GM12872 (cell line): ENCODE measurements around the gene NOS3.

Experiments used
- TF ChIP-seq, protein P1 (sequence below): IDR thresholded peaks from 3 replicates; pipeline ENCODE4 v1.5.1; 2011; ENCODE audit warnings: low read depth, mild to moderate bottlenecking, low read length, moderate library complexity; ENCODE audit not compliant: insufficient read depth

Gene NOS3

GRCh38 chr7:151003572-151003971, 12.8 kb downstream of the NOS3 start:
- TF ChIP-seq, protein P1, sequence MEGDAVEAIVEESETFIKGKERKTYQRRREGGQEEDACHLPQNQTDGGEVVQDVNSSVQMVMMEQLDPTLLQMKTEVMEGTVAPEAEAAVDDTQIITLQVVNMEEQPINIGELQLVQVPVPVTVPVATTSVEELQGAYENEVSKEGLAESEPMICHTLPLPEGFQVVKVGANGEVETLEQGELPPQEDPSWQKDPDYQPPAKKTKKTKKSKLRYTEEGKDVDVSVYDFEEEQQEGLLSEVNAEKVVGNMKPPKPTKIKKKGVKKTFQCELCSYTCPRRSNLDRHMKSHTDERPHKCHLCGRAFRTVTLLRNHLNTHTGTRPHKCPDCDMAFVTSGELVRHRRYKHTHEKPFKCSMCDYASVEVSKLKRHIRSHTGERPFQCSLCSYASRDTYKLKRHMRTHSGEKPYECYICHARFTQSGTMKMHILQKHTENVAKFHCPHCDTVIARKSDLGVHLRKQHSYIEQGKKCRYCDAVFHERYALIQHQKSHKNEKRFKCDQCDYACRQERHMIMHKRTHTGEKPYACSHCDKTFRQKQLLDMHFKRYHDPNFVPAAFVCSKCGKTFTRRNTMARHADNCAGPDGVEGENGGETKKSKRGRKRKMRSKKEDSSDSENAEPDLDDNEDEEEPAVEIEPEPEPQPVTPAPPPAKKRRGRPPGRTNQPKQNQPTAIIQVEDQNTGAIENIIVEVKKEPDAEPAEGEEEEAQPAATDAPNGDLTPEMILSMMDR = no peak

GRCh38 chr7:151005566-151005965, 14.7 kb downstream of the NOS3 start:
- TF ChIP-seq, protein P1 = no peak

- TF ChIP-seq, protein P1 = no peak
These were observed 15.9 kb downstream of the NOS3 start for GRCh38 chr7:151006590-151007300.

DNA sequence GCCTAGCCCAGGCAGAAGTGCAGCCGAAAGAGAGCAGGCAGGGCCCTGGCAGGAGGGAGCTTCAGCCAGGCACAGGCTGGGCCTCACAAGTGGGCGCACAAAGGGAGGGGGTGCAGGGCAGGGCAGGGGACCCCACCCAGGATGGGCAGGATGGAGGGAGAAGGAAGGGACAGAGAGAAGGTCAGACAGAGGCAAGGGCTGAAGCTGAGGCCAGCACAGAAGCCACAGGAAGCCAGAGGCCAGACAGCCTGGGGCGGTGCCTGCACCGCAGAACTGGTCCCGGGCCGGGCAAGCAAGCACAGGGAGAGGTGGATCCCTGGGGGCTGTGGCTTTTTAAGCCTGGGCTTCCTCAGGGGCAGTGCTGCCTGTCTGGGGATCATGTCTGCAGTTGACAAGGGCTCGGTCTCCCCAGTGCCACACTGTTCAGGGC, 16.7 kb downstream of the NOS3 start:
- TF ChIP-seq, protein P1 = no peak

GRCh38 chr7:151008143-151008510, 17.3 kb downstream of the NOS3 start:
- TF ChIP-seq, protein P1 = no peak

DNA sequence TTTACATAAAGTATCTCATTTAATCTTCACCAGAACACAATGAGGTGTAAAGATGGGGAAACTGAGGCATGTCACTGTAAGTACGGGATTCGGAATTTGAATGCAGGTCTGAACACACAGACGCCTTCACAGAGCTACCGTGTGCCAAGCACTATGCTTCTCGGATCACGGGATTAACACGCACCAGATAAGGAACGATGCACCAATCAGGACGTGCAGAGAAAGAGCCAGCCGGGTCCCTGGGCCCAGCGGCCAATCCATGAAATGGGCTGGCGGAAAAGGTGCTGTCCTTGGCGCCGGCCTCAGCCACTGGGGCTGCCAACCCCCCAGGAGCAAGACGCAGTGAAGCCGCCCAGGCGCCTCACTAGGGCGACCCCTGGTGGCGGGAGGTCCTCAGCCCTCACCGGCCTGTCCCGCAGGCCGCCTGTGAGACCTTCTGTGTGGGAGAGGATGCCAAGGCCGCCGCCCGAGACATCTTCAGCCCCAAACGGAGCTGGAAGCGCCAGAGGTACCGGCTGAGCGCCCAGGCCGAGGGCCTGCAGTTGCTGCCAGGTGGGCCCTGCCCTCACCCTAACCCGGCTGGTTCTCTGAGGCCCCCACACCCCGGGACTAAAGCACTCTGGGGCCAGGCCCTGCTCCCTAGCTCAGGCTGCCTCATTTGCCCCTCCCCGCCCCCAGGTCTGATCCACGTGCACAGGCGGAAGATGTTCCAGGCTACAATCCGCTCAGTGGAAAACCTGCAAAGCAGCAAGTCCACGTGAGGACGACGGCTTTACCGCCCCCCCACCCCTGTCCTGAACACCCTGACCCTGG, 17.9 kb downstream of the NOS3 start:
- TF ChIP-seq, protein P1 = peak; percentile 88

GRCh38 chr7:151009327-151010036, 18.7 kb downstream of the NOS3 start:
- TF ChIP-seq, protein P1 = no peak
